GM21619 (cell line): ENCODE measurements around the gene CDC45.
"Not testable (repeated sequence)": the region's sequence is repeated elsewhere in the genome, so short reads cannot be mapped to it uniquely, and the experiment has no call there.

Experiments
- ATAC-seq: cut with Tn5 transposase; IDR thresholded peaks from one replicate; pipeline ENCODE4 v1.9.1; 2021; ENCODE audit not compliant: unreplicated experiment

CDC45 gene

GRCh38 chr22:19479355-19480172, at the start of gene CDC45:
Gene CDC45, plus strand, starts transcription at chr22:19479920. Its CDS starts 49 bp downstream, at chr22:19479969.
- ATAC-seq = peak; percentile 80

- no peak for ATAC-seq
Measured at GRCh38 chr22:19429950-19430889, 49.5 kb upstream of the CDC45 start.

- no peak for ATAC-seq
Measured at GRCh38 chr22:19430890-19431541, 48.7 kb upstream of the CDC45 start.

- peak; percentile 39 for ATAC-seq
Measured at GRCh38 chr22:19431649-19432132, 48.0 kb upstream of the CDC45 start, which contains the start of gene HIRA. Gene HIRA, minus strand, starts transcription at chr22:19431733. Its CDS starts 257 bp downstream, at chr22:19431476.

- peak; percentile 70 for ATAC-seq
Measured at GRCh38 chr22:19432133-19432851, 47.4 kb upstream of the CDC45 start, which contains the start of gene MRPL40. Gene MRPL40, plus strand, starts transcription at chr22:19432545. Its CDS starts 10 bp downstream, at chr22:19432555.

- no peak for ATAC-seq
Measured at GRCh38 chr22:19434401-19434800, 45.3 kb upstream of the CDC45 start.

- no peak for ATAC-seq
Measured at GRCh38 chr22:19434829-19435580, 44.7 kb upstream of the CDC45 start.

- ATAC-seq = not testable (repeated sequence)
Measured at GRCh38 chr22:19436444-19437161, 43.1 kb upstream of the CDC45 start.

GRCh38 chr22:19438298-19438697, 41.4 kb upstream of the CDC45 start:
- no peak for ATAC-seq

- ATAC-seq = no peak
Measured at GRCh38 chr22:19440411-19441195, 39.1 kb upstream of the CDC45 start.

GRCh38 chr22:19442166-19442565, 37.6 kb upstream of the CDC45 start:
- ATAC-seq = no peak

- ATAC-seq = no peak
Measured at GRCh38 chr22:19443544-19444211, 36.0 kb upstream of the CDC45 start.

GRCh38 chr22:19445279-19445982, 34.3 kb upstream of the CDC45 start:
- ATAC-seq = not testable (repeated sequence)

- no peak for ATAC-seq
Measured at GRCh38 chr22:19446603-19447329, 33.0 kb upstream of the CDC45 start.

GRCh38 chr22:19447330-19448075, 32.2 kb upstream of the CDC45 start, which contains the start of gene C22orf39:
Gene C22orf39, minus strand, starts transcription at chr22:19447711. Its CDS starts 23 bp downstream, at chr22:19447688.
- ATAC-seq = peak; percentile 67
